Trophoblast cell (in vitro differentiated cells and primary cell): ENCODE results near the gene ZNG1F.
"Not testable (repeated sequence)": the region's sequence is repeated elsewhere in the genome, so short reads cannot be mapped to it uniquely, and the experiment has no call there.

ENCODE experiments used
- DNase-seq, 2 donors: peaks; one replicate each; pipeline ENCODE4 v3.0.0-alpha.2; 2016
- H2AFZ ChIP-seq: 2 replicates; pipeline ENCODE4 v1.6.1; 2013; ENCODE audit warnings: low read length, moderate library complexity, mild to moderate bottlenecking; ENCODE audit not compliant: insufficient read depth, poor library complexity
- H2AK5ac ChIP-seq: 2 replicates; pipeline ENCODE4 v1.6.1; 2013; ENCODE audit warnings: mild to moderate bottlenecking, low read length
- H2BK120ac ChIP-seq: 2 replicates; pipeline ENCODE4 v1.6.1; 2013; ENCODE audit warnings: low read length, mild to moderate bottlenecking, moderate library complexity; ENCODE audit not compliant: insufficient read depth, poor library complexity
- H2BK12ac ChIP-seq: 2 replicates; pipeline ENCODE4 v1.6.1; 2013; ENCODE audit warnings: mild to moderate bottlenecking, low read length, moderate library complexity
- H2BK5ac ChIP-seq: 2 replicates; pipeline ENCODE4 v1.6.1; 2013; ENCODE audit warnings: low read length, low read depth, moderate library complexity, mild to moderate bottlenecking; ENCODE audit not compliant: poor library complexity
- H3K14ac ChIP-seq: 2 replicates; pipeline ENCODE4 v1.6.1; 2013; ENCODE audit warnings: mild to moderate bottlenecking, low read length
- H3K18ac ChIP-seq: 2 replicates; pipeline ENCODE4 v1.6.1; 2013; ENCODE audit warnings: mild to moderate bottlenecking, low read length
- H3K23ac ChIP-seq: 2 replicates; pipeline ENCODE4 v1.6.1; 2013; ENCODE audit warnings: low read length
- H3K27ac ChIP-seq: 2 replicates; pipeline ENCODE4 v1.5.1; 2013; ENCODE audit warnings: low read depth, mild to moderate bottlenecking, inconsistent platforms, low read length, moderate library complexity
- H3K27me3 ChIP-seq: 2 replicates; pipeline ENCODE4 v1.6.1; 2013; ENCODE audit warnings: inconsistent platforms, mild to moderate bottlenecking, low read length, moderate library complexity; ENCODE audit not compliant: insufficient read depth
- H3K36me3 ChIP-seq, 2 experiments: 1 replicate in 1 of 2; 2 replicates in 1 of 2; pipeline ENCODE4 v1.6.1; 2013; ENCODE audit warnings: low read length in 2 of 2, mild to moderate bottlenecking in 2 of 2, moderate library complexity in 1 of 2; ENCODE audit not compliant: insufficient read depth in 2 of 2, control insufficient read depth in 1 of 2
- H3K4ac ChIP-seq: 2 replicates; pipeline ENCODE4 v1.6.1; 2013; ENCODE audit warnings: low read depth, mild to moderate bottlenecking, low read length, moderate library complexity
- H3K4me1 ChIP-seq, 2 experiments: 1 replicate in 1 of 2; 2 replicates in 1 of 2; pipeline ENCODE4 v1.6.1; 2013; ENCODE audit warnings: low read length in 2 of 2, mild to moderate bottlenecking in 2 of 2, moderate library complexity in 1 of 2; ENCODE audit not compliant: insufficient read depth in 2 of 2, control insufficient read depth in 1 of 2
- H3K4me2 ChIP-seq: 2 replicates; pipeline ENCODE4 v1.6.1; 2013; ENCODE audit warnings: inconsistent platforms, mild to moderate bottlenecking, low read length, moderate library complexity
- H3K4me3 ChIP-seq: 2 replicates; pipeline ENCODE4 v1.5.1; 2013; ENCODE audit warnings: mild to moderate bottlenecking, low read depth, low read length, inconsistent platforms
- H3K79me1 ChIP-seq: one replicate; pipeline ENCODE4 v1.6.1; 2013; ENCODE audit warnings: low read length
- H3K79me2 ChIP-seq: 2 replicates; pipeline ENCODE4 v1.6.1; 2013; ENCODE audit warnings: low read length, mild to moderate bottlenecking; ENCODE audit not compliant: control insufficient read depth, insufficient read depth, poor library complexity
- H3K9ac ChIP-seq: 2 replicates; pipeline ENCODE4 v1.6.1; 2013; ENCODE audit warnings: mild to moderate bottlenecking, low read length
- H3K9me3 ChIP-seq: 2 replicates; pipeline ENCODE4 v1.6.1; 2013; ENCODE audit warnings: low read depth, mild to moderate bottlenecking, control low read depth, inconsistent platforms, low read length; ENCODE audit not compliant: insufficient read depth
- H4K12ac ChIP-seq: 2 replicates; pipeline ENCODE4 v1.6.1; 2013; ENCODE audit warnings: low read depth, mild to moderate bottlenecking, low read length, moderate library complexity
- H4K8ac ChIP-seq: 2 replicates; pipeline ENCODE4 v1.6.1; 2013; ENCODE audit warnings: low read depth, mild to moderate bottlenecking, low read length, moderate library complexity
- H4K91ac ChIP-seq: one replicate; pipeline ENCODE4 v1.6.1; 2013; ENCODE audit warnings: low read depth, mild to moderate bottlenecking, low read length, moderate library complexity
- WGBS: extraction: QIAGEN DNeasy Blood & Tissue Kit; methylation state at CpG from one replicate; pipeline ENCODE4 v1.1.7; 2013; ENCODE audit warnings: missing lambda C conversion rate; ENCODE audit not compliant: insufficient read length, insufficient coverage; ENCODE audit errors: extremely low coverage; 5-methylcytosine and 5-hydroxymethylcytosine counted together

Gene ZNG1F

GRCh38 chr9:41219831-41220230 is 30.7 kb upstream of the ZNG1F start:
- not testable (repeated sequence) for H3K27ac ChIP-seq, H3K79me2 ChIP-seq, H3K9ac ChIP-seq, H3K4me3 ChIP-seq, H2AFZ ChIP-seq, DNase-seq, H2BK120ac ChIP-seq, H3K18ac ChIP-seq, H3K79me1 ChIP-seq, H3K14ac ChIP-seq, H2AK5ac ChIP-seq, H2BK5ac ChIP-seq, H3K4me2 ChIP-seq, H3K27me3 ChIP-seq, H3K36me3 ChIP-seq, H4K8ac ChIP-seq, H4K12ac ChIP-seq, H3K4me1 ChIP-seq, H2BK12ac ChIP-seq, H4K91ac ChIP-seq, H3K9me3 ChIP-seq, H3K4ac ChIP-seq, H3K23ac ChIP-seq
- no CpG with 5 or more reads among the region's 4 CpGs for WGBS

GRCh38 chr9:41188439-41188838 is 678 bp downstream of the ZNG1F start:
- H2AFZ ChIP-seq, H3K36me3 ChIP-seq, H3K79me1 ChIP-seq, DNase-seq, H3K9me3 ChIP-seq, H2BK5ac ChIP-seq, H3K9ac ChIP-seq, H3K27me3 ChIP-seq, H4K8ac ChIP-seq, H3K4me1 ChIP-seq, H3K79me2 ChIP-seq, H2AK5ac ChIP-seq, H3K4me3 ChIP-seq, H2BK120ac ChIP-seq, H2BK12ac ChIP-seq, H3K18ac ChIP-seq, H3K4me2 ChIP-seq, H4K91ac ChIP-seq, H4K12ac ChIP-seq, H3K4ac ChIP-seq, H3K27ac ChIP-seq, H3K14ac ChIP-seq, H3K23ac ChIP-seq: not testable (repeated sequence)
- no CpG with 5 or more reads among the region's 11 CpGs for WGBS

GRCh38 chr9:41174994-41175393 is 14.1 kb downstream of the ZNG1F start:
- H3K14ac ChIP-seq, H4K91ac ChIP-seq, H3K9me3 ChIP-seq, H2BK5ac ChIP-seq, H3K9ac ChIP-seq, H4K12ac ChIP-seq, H3K27ac ChIP-seq, H3K4me3 ChIP-seq, H3K4me2 ChIP-seq, H2BK120ac ChIP-seq, H2AK5ac ChIP-seq, H3K79me1 ChIP-seq, H3K4me1 ChIP-seq, DNase-seq, H3K27me3 ChIP-seq, H4K8ac ChIP-seq, H3K4ac ChIP-seq, H3K36me3 ChIP-seq, H2BK12ac ChIP-seq, H3K18ac ChIP-seq, H2AFZ ChIP-seq, H3K23ac ChIP-seq, H3K79me2 ChIP-seq: not testable (repeated sequence)
- WGBS, result no CpG with 5 or more reads among the region's 4 CpGs

GRCh38 chr9:41150116-41150515 is 39.0 kb downstream of the ZNG1F start:
- H2AK5ac ChIP-seq, H3K79me1 ChIP-seq, H3K18ac ChIP-seq, H2BK12ac ChIP-seq, H3K79me2 ChIP-seq, H3K9ac ChIP-seq, H3K4me3 ChIP-seq, H3K14ac ChIP-seq, DNase-seq, H3K4ac ChIP-seq, H4K8ac ChIP-seq, H3K4me2 ChIP-seq, H3K36me3 ChIP-seq, H2BK120ac ChIP-seq, H4K12ac ChIP-seq, H2AFZ ChIP-seq, H4K91ac ChIP-seq, H3K23ac ChIP-seq, H3K27me3 ChIP-seq, H3K9me3 ChIP-seq, H3K4me1 ChIP-seq, H3K27ac ChIP-seq, H2BK5ac ChIP-seq: not testable (repeated sequence)
- WGBS, result no CpG with 5 or more reads among the region's 18 CpGs
